Panc1 (cell line): ENCODE data around the gene LHFPL5.

ENCODE experiments used
- POLR2AphosphoS5 ChIP-seq: IDR thresholded peaks from 2 replicates; pipeline ENCODE4 v1.6.1; 2012; ENCODE audit warnings: mild to moderate bottlenecking, low read depth, low read length, moderate library complexity
- TF ChIP-seq, protein P1 (sequence below): fragments of 450-650 bp; IDR thresholded peaks from 2 replicates; pipeline ENCODE4 v1.5.1; 2017; ENCODE audit warnings: mild to moderate bottlenecking
- TF ChIP-seq, protein P2 (sequence below), 2 experiments: IDR thresholded peaks; 2 replicates each; pipeline ENCODE4 v1.6.1; 2011 to 2012; ENCODE audit warnings: low read depth in 2 of 2, control low read depth in 1 of 2, low read length in 1 of 2, mild to moderate bottlenecking in 1 of 2, moderate library complexity in 1 of 2; ENCODE audit not compliant: insufficient read depth in 1 of 2

- TF ChIP-seq, protein P1, sequence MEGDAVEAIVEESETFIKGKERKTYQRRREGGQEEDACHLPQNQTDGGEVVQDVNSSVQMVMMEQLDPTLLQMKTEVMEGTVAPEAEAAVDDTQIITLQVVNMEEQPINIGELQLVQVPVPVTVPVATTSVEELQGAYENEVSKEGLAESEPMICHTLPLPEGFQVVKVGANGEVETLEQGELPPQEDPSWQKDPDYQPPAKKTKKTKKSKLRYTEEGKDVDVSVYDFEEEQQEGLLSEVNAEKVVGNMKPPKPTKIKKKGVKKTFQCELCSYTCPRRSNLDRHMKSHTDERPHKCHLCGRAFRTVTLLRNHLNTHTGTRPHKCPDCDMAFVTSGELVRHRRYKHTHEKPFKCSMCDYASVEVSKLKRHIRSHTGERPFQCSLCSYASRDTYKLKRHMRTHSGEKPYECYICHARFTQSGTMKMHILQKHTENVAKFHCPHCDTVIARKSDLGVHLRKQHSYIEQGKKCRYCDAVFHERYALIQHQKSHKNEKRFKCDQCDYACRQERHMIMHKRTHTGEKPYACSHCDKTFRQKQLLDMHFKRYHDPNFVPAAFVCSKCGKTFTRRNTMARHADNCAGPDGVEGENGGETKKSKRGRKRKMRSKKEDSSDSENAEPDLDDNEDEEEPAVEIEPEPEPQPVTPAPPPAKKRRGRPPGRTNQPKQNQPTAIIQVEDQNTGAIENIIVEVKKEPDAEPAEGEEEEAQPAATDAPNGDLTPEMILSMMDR: no peak
- no peak for TF ChIP-seq POLR2AphosphoS5
- TF ChIP-seq, protein P2, sequence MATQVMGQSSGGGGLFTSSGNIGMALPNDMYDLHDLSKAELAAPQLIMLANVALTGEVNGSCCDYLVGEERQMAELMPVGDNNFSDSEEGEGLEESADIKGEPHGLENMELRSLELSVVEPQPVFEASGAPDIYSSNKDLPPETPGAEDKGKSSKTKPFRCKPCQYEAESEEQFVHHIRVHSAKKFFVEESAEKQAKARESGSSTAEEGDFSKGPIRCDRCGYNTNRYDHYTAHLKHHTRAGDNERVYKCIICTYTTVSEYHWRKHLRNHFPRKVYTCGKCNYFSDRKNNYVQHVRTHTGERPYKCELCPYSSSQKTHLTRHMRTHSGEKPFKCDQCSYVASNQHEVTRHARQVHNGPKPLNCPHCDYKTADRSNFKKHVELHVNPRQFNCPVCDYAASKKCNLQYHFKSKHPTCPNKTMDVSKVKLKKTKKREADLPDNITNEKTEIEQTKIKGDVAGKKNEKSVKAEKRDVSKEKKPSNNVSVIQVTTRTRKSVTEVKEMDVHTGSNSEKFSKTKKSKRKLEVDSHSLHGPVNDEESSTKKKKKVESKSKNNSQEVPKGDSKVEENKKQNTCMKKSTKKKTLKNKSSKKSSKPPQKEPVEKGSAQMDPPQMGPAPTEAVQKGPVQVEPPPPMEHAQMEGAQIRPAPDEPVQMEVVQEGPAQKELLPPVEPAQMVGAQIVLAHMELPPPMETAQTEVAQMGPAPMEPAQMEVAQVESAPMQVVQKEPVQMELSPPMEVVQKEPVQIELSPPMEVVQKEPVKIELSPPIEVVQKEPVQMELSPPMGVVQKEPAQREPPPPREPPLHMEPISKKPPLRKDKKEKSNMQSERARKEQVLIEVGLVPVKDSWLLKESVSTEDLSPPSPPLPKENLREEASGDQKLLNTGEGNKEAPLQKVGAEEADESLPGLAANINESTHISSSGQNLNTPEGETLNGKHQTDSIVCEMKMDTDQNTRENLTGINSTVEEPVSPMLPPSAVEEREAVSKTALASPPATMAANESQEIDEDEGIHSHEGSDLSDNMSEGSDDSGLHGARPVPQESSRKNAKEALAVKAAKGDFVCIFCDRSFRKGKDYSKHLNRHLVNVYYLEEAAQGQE (IDR thresholded peaks at IDR 0.05; ENCODE audit: insufficient read depth in 1 of 2, low read depth in 2 of 2, low read length in 1 of 2): no peak
Measured at GRCh38 chr6:35810971-35811698, 6.0 kb downstream of the LHFPL5 start.
